HG03460 (cell line): Measurements from ENCODE around the gene RSL1D1.

Source experiments
- ATAC-seq: cut with Tn5 transposase; IDR thresholded peaks from one replicate; pipeline ENCODE4 v1.9.1; 2021; ENCODE audit not compliant: unreplicated experiment

The RSL1D1 gene

GRCh38 chr16:11851294-11852091 is at the start of gene RSL1D1:
RSL1D1 (minus strand) TSS chr16:11851542; CDS start chr16:11851512, 30 bp downstream.
- ATAC-seq, result peak; percentile 85

DNA sequence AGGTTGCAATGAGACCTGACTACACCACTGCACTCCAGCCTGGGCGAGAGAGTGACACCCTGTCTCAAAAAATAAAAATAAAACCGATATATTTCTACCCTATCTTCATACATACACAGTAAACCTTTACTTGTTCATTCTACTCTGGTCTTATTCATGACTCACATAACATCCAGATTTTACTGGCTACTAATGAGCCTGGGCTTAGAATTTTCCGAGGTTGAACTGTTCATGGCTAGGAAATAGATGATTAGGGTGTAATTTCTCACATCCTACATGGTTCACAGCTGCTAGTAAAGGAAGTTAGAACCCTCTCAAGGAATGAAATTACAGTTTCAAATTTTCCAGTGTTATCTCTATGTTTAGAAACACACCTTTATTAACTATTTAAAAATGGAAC is 49.7 kb upstream of the RSL1D1 start:
- no peak for ATAC-seq

DNA sequence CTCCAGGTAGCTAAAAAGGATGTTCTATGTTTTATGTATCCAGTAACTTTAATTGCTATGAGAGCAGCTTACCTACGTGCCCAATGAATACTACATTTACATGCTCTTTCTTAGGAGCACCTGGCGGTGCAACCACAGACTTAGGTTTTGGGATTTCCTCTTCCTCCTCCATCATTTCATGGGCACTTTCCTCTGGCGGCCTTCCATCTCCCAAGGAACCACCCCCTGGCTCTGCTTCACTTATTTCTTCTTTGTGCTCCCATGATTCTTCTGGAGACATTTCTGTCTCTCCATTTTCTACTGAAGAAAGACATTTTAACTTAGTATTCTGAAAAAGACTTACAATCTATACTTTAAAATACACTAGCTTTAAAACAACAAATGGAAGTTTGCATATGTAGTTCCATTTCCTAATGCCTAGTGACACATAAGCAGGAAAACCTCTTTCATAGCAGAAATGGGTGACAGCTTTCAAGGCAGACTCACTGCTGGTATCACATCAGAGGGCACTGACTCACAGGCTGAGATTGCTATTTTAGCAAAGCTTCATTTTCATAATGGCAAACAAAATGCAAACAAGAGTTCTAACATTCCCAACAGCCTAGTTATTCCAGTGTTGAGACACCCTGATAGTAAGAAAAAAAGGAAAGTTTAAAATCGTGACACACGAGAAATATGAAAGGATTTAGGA is 45.3 kb upstream of the RSL1D1 start:
- no peak for ATAC-seq

DNA sequence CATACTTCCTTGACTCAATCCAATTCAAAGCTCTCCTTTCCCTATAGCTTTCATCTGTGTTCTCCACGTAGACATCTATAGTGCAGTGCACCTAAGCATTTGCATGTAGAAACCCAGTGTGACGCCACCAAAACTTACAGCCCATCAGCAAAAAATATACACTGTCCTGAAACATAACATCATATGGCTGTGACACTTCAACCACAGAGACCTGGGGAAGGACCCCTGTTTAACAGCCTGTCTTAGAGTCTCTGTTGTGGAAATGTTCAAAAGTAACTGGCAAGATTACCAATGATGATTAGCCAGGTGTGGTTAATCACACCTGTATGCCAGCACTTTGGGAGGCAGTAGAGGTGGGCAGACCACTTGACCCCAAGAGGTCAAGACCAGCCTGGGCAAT is 42.2 kb upstream of the RSL1D1 start:
- ATAC-seq, result no peak

DNA sequence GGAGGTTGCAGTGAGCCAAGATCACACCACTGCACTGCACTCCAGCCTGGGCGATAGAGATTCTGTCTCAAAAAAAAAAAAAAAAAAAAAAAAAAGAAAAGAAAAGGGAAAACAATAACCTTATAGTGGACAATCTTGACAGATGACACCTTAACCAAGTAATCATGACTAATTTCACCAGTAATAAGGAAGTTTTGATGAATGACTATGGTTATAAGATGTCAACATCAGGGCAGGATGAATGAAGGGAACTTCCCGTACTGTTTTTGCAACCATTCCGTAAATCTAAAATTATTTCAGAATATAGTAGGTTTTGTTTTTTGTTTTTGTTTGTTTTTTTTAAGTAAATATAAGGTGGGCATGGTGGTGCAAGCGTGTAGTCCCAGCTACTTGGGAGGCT is 41.4 kb upstream of the RSL1D1 start:
- ATAC-seq, result no peak

- ATAC-seq, result no peak
Observed at GRCh38 chr16:11890231-11890965, 39.1 kb upstream of the RSL1D1 start.

- ATAC-seq, result no peak
Observed at GRCh38 chr16:11886881-11887280, 35.5 kb upstream of the RSL1D1 start.

- no peak for ATAC-seq
Observed at GRCh38 chr16:11884035-11884434, 32.7 kb upstream of the RSL1D1 start.

DNA sequence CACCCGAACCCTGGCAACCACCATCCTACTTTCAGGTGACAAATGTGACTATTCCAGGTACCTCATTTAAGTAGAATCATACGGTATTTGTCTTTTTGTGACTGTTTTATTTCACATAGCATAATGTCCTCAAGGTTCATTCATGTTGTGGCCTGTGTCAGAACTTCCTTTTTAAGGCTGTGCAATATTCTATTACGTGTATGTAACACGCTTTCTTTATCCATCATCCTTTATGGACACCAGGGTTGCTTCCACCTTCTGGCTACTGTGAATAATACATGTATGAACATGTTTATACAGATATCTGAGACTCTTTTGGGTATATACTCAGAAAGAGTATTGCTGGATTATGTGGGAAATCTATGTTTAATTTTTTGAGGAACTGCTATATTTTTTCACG is 28.7 kb upstream of the RSL1D1 start:
- ATAC-seq, result no peak

- ATAC-seq, result no peak
Observed at GRCh38 chr16:11877374-11877773, 26.0 kb upstream of the RSL1D1 start.

GRCh38 chr16:11876306-11876705 is 25.0 kb upstream of the RSL1D1 start:
- ATAC-seq, result no peak

DNA sequence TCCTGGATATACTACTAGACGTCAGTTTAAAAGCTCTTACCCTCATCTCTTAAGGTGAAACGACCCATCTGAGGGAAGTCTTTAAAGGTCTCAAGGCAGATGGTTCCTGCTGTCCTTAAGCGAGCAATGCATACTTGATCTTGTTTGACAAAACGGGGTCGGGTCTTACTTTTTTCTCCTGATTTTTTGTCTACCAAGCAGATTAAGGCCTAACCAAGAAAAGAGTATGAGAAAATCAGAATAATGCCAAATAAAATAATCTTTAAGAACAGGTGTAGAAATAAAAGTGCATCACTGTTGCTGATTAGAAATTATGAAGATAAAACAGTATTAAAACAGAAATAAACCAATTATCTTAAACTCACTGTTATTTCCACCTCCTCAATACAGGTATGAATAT is 24.4 kb upstream of the RSL1D1 start:
- no peak for ATAC-seq

DNA sequence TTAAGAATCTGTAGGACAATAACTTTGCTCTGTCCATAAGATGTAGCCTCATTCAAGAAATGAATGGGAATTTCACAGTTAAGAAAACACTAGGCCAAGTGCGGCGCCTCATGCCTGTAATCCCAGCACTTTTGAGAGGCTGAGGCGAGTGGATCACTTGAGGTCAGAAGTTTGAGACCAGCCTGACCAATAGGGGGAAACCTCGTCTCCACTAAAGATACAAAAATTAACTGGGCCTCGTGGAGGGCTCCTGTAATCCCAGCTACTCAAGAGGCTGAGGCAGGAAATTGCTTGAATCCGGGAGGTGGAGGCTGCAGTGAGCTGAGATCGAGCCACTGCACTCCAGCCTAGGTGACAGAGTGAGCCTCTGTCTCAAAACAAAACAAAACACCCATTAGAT is 19.9 kb upstream of the RSL1D1 start:
- no peak for ATAC-seq

- ATAC-seq, result no peak
Observed at GRCh38 chr16:11870399-11870798, 19.1 kb upstream of the RSL1D1 start.

- no peak for ATAC-seq
Observed at GRCh38 chr16:11869353-11870228, 18.2 kb upstream of the RSL1D1 start.

DNA sequence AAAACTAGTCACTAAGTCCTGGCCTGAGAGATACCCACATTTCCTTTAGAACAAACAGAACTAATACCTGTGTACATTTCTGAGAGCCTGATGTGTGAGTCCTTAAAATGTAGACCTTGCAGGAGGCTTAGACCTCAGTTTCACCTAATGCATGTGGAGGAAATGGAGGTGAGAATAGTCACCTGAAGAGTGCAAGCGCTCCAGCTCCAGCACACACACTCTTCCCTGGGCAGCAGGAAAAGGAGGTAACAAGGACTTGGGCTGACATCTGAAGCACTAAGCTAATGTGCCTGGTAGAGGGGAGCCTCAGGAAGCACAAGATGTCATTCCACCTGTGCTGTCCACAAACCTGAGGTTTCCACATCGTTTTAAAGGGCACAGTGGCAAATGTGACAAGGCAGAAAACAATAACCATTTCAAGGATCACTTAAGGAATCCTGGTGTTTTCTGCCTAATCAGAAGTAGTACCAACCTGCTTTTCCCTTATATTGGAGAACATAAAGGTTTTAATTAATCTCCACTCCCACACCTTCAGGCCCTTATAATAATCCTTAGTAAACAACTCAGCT is 17.2 kb upstream of the RSL1D1 start:
- ATAC-seq, result no peak

DNA sequence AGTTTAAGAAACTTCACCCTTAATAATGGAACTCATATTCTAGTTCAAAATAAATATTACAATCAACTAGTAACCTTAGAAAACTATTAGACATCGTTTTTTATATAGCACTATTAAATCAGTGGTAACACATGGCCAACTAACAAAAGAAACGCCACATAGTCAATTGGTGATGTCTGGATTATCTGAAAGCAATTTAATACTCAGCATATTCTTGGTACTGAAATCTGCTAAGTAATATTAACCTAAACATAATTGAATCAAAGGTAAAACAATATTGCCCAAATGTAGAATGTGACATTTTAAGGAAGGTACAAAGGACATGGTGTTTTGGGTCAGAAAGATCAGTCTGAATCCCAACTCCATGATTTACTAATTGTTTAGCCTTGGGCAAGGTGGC is 11.1 kb upstream of the RSL1D1 start:
- no peak for ATAC-seq

GRCh38 chr16:11857161-11857560 is 5.8 kb upstream of the RSL1D1 start:
- no peak for ATAC-seq

DNA sequence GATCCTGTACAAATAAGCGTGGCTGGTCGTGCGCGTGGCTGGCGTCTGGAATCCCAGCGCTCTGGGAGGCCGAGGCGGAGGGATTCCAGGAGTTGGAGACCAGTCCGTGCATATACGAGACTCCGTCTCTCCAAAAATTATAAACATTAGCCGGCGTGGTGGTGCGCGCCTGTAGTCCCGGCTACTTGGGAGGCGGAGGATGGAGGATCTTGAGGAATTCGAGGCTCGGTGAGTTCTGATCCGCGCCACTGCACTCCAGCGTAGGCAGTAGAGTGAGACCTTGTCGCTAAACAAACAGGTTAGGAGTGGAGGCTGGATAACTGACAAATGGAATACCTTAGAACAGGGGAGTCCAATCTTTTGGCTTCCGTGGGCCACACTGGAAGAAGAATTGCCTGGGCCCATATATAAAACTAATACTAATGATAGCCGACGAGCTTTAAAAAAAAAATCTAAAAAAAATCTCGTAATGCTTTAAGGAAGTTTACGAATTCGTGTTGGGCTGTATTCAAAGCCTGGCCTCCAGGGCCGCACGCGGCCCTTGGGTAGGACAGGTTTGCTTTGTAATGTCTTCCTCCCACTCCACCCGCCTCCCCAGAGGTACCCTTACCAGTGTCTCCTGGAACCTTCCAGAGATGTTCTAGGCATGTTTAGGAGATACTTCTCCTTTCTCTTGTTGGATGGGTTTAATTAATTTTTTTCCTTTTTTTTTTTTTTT is 909 bp upstream of the RSL1D1 start:
- no peak for ATAC-seq

DNA sequence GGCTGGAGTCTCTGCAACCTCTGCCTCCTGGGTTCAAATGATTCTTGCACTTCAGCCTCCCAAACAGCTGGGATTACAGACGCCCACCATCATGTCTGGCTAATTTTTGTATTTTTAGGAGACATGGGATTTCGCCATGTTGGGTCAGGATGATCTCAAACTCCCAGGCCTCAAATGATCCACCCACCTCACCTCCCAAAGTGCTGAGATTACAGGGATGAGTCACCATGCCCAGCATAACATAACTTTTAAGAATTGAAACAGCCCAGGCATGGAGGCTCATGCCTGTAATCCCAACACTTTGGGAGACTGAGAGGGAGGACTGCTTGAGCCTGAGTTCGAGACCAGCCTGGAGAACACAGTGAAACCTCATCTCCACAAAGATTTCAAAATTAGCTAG is 2.5 kb downstream of the RSL1D1 start:
- ATAC-seq, result no peak
